Spleen (tissue), 7 donors: ENCODE results near the gene FASTKD3.

Experiments used
- CTCF ChIP-seq, 11 experiments: fragments of 200-600 bp in 7 of 11; fragments of 450-650 bp in 4 of 11; sonication (generic) in 4 of 11; IDR thresholded peaks in 8 of 11; conservative IDR thresholded peaks in 3 of 11; 1 replicate in 7 of 11; 2 replicates in 4 of 11; pipeline versions ENCODE4 v1.4.0 to v1.8.0; 2016 to 2021; ENCODE audit warnings: antibody characterized with exemption in 11 of 11, inconsistent platforms in 4 of 11, mild to moderate bottlenecking in 1 of 11
- POLR2A ChIP-seq, 3 donors: fragments of 450-650 bp; IDR thresholded peaks; one replicate each; pipeline ENCODE4 v1.5.1; 2017; ENCODE audit warnings: antibody characterized with exemption in 3 of 3, mild to moderate bottlenecking in 1 of 3
- donor health status: DM: no; HTN: no; CAD: no; lungs with moderate emphysema.
- donor health status: DM: no; HTN: no; CAD: no.
- donor health status: DM: no; HTN: no; CAD: no.

DNA sequence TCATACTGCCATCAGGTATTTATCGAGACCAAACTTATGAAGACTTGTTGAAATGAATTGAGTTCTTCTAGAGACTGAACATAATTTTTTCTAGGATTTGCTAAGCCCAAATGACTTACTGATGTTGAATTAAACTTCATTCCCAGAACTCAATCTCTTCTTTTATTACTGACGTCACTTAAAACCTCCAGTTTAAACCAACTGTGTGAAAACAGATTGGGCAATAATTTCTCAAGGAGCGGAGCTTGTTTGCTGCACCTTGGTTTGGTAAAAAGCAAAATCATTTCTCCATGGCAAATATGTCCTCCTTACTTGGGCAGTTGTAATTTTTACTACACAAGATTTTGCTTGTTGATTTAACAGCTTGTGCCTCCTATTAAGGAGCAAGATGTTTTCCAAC is 55.3 kb downstream of the FASTKD3 start:
- TF ChIP-seq POLR2A (IDR thresholded peaks at IDR 0.05): no peak
- TF ChIP-seq CTCF (IDR thresholded peaks at IDR 0.05 in 8 of 11, conservative IDR thresholded peaks at IDR 0.05 in 3 of 11): no peak
